ENCODE data around the gene HAGH.
"Not testable (repeated sequence)": the region's sequence is repeated elsewhere in the genome, so short reads cannot be mapped to it uniquely, and the experiment has no call there.

The HAGH gene

GRCh38 chr16:1809281-1809801 is 17.3 kb downstream of the HAGH start:
- no peak for DNase-seq

- DNase-seq = no peak
These were observed 17.9 kb downstream of the HAGH start for GRCh38 chr16:1808691-1809090.

DNA sequence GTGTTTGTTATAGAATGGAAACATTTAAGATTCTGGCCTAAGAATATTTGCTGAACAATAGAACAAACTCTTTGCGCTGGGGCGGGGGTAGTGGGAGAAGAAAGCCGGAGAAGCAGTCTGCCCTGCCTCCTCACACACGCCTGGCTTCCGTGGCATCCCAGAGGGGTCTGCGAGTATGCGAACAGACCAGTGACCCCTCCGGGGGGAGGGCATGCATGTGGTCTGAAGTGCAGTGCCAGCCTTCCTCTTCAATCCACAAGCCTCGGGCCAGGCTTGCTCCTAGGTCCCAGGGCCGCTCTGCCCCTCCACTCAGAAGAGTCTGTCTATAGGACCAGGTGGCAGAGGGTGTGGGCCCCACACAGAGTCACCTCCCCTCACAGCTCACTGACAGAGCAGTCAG is 19.0 kb downstream of the HAGH start:
- DNase-seq = no peak

DNA sequence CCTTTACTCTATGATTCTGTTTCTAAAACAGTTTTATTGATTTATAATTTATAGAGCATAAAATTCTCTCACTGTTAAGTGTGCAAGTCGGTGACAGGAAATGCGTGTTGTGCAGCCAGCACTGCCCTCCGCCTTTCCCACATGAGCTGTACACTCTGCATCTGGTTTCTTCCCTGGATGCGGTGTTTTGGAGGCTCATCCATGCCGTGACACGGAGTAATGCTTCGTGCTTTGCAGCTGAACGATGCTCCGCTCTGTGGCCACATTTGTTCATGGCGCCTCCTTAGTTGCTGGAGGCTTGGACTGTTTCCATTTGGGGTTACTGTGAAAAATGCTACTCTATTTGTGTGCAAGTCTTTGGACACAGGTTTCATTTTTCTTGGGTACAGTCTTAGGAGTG is 25.9 kb downstream of the HAGH start:
- DNase-seq = no peak

DNA sequence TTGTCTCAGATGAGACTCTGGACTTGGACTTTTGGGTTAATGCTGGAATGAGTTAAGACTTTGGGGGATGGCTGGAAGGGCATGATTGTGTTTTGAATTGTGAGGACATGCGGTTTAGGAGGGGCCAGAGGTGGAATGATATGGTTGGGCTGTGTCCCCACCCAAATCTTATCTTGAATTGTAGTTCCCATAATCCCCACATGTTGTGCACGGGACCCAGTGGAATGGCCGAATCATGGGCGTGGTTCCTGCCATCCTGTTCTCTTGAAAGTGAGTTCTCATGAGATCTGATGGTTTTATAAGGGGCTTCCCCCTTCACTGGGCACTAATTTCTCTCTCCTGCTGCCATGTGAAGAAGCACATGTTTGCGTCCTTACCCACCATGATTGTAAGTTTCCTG is 27.4 kb downstream of the HAGH start:
- not testable (repeated sequence) for DNase-seq

DNA sequence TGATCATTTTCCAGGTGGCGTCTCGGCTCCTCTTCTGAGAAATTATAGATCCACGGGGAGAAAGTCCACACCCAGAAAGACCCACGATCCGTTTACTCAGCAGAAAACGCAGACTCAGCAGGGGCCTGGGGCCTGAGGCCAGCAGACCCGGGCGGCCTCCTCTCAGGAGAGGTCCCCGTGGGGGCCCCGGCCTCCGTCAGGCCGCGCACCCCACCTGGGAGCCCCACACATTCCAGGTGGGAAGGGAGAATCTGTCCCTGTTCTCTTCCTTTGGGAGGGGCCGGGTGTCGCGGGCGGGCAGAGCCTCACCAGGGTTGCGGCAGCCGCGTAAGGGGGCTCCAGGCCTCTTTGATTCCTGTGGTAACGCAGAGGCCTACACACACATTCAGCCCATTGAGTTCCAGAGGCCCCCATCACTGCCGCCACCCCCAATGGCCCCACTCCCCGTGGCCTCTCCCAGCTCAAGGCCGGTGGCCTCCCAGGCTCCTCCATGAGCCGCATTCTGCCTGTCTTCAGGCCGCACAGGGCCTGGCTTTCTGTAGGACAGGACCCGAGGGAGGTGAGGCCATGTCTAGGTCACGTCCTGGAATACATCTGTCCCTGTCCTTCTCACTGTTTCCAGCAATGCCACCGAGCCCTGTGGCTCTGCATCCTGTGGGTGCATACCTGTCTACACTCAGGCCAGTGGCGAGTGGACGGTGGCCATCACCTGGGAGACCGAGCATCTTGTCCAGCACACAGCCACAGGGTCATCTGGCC is 31.5 kb downstream of the HAGH start:
- no peak for DNase-seq

GRCh38 chr16:1794221-1794871 is 32.3 kb downstream of the HAGH start:
- no peak for DNase-seq

GRCh38 chr16:1793578-1794220 is 32.9 kb downstream of the HAGH start, which contains the start of gene IGFALS:
TSS of gene IGFALS (minus strand) at chr16:1793705. CDS start at chr16:1793652, 53 bp downstream.
- DNase-seq = no peak

DNA sequence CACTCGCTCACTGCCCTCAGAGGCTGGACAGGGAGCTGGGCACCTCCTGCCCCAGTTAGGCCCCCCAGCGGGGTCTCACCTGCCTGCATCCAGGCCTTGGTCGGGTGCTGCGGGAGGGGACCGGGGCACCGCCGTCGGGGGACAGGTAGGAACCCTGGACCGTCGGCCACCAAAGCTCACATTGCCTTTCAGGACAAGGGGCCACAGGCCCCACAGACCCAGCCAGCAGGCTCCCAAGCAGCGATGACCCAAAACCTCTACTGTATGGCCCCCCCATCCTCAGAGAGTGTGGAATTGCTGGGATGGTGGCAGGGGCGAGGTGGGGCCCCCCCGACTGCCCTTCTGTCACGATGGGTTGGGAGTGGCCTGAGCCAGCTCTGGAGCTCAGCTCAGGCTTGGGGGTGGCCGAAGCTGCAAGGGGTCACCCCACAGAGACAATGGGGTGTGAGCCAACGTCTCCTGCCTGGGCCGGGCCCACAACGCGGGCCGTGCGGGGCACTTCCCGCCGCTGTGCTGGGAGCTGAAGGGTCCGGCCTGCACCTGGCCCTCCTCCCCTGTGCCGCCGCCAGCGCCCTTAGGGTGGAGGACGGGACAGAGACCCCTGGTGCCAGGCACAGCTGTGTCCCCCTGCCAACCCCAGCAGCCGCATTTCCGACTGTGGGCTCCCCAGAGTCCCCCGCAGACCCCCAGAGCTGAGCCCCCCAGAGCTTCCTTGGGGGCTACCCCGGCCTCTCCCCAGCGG is 33.6 kb downstream of the HAGH start:
- no peak for DNase-seq

GRCh38 chr16:1791943-1792812 is 34.4 kb downstream of the HAGH start:
- DNase-seq = no peak

DNA sequence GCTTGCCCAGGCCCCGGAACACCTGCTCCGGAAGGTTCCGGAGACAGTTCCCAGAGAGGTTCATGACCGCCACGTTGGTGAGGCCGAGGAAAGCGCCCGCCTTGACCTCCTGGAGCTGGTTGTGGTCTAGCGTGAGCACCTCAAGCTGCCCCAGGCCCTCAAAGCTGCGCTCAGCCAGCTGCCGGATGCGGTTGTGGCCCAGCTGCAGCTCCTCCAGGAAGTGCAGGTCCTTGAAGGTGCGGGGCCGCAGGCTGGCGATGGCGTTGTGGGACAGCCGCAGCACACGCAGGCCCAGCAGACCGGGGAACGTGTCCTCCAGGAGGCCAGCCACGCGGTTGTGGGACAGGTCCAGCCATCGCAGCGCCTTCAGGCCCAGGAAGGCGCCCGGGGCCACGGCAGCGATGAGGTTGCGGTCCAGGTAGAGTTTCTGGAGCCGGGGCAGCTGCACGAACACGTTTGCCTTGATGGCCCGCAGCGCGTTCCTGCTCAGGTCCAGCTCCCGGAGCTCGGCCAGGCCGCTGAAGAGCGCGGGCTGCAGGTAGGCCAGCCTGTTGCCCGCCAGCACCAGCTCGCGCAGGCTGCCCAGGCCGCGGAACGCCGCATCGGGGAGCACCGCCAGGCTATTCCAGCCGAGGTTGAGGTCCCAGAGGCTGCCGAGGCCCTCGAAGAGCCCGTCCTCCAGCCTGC is 35.2 kb downstream of the HAGH start:
- no peak for DNase-seq

DNA sequence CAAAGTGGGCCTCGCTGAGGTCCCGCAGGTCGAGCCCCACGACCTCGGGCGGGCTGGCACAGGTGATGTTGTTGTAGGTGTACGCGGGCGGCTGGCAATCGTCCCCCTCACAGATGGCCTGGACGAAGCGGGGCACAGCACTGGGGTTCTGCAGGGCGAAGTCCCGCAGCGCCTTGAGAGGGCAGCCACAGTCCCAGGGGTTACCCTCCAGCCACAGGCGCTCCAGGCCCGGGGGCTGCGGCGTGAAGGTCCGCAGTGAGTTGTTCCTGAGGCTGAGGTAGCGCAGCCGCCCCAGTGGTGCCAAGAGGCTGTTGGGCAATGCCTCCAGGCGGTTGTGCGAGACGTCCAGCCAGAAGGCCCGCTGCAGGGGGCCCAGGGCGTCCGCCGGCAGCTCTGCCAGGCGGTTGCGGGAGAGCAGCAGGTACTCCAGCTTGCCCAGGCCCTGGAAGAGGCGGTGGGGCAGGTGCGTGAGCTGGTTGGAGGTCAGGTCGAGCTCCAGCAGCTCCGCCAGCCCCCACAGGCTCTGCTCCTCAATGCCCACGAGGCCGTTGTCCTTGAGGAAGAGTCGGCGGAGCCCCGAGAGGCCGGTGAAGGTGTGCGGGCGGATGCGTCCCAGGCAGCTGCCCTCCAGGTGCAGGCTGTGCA is 35.9 kb downstream of the HAGH start:
- DNase-seq = no peak

- no peak for DNase-seq
These were observed 36.4 kb downstream of the HAGH start for GRCh38 chr16:1790261-1790610.

GRCh38 chr16:1789643-1790045 is 37.0 kb downstream of the HAGH start:
- DNase-seq = no peak

DNA sequence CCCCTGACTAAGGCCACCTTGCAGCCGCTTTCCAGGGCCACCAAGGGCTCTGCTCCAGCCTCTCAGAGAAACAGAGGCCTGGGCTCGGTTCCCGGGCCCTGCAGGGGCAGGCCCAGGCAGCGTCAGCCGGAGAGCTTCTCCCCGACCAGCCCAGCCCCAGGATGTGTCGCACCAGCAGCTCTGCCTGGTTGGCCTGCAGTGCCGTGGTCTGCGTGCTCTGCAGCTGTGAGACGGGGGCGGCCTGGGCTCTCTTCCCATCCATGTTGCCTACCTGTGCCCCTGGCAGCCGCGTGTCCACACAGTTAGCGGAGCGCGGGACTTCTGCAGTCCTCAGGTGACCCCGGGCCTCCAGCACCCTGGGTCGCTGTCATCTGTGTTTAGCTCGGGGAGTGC is 37.9 kb downstream of the HAGH start:
- no peak for DNase-seq

- DNase-seq = no peak
These were observed 38.4 kb downstream of the HAGH start for GRCh38 chr16:1788095-1788707.

- no peak for DNase-seq
These were observed 39.1 kb downstream of the HAGH start for GRCh38 chr16:1787322-1788094.

GRCh38 chr16:1787056-1787321 is 39.6 kb downstream of the HAGH start:
- no peak for DNase-seq

GRCh38 chr16:1786242-1787055 is 40.2 kb downstream of the HAGH start:
- no peak for DNase-seq

Data from suppressor macrophage treated with lipopolysaccharide for 1 hour (primary cell).